Measurements from ENCODE around the gene NDUFA12. TPM values are rescaled to one million over a fixed set of nuclear protein-coding genes. Genes with fewer than 3 reads are reported as not detected.

The NDUFA12 gene
- total and polyA plus RNA-seq, 7 donors, result 189 to 389 (median 254) TPM

DNA sequence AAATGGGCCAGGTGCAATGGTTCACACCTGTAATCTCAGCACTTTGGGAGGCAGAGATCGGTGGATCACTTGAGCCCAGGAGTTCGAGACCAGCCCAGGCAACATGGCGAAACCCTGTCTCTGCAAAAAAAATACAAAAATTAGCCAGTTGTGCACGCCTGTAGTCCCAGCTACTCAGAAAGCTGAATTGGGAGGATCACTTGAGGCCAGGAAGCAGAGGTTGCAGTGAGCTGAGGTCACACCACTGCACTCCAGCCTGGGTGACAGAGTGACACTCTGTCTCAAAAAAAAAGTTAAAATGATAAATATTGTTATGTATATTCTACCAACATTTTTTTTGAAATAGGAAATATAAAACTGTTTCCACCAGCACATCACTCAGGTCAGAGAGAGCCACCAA, 64.9 kb downstream of the NDUFA12 start:
- 86 to 94% (median 91%) methylated on average over 4 of the region's 4 CpGs for WGBS, 3 donors
- H3K4me1 ChIP-seq, result peaks cover 7% of the 10 kb centered on the region
- H3K27ac ChIP-seq, result no peak overlapping the region
- H3K36me3 ChIP-seq (ENCODE audit: insufficient read depth in 1 of 2, low read depth in 1 of 2), result no peaks in the 10 kb centered on the region
- H3K27me3 ChIP-seq (ENCODE audit: insufficient read depth in 3 of 3, low read length in 2 of 3), result no peaks in the 10 kb centered on the region
- H3K9me3 ChIP-seq, result no peaks in the 10 kb centered on the region
- ATAC-seq, result no peak
- TF ChIP-seq, protein P1, sequence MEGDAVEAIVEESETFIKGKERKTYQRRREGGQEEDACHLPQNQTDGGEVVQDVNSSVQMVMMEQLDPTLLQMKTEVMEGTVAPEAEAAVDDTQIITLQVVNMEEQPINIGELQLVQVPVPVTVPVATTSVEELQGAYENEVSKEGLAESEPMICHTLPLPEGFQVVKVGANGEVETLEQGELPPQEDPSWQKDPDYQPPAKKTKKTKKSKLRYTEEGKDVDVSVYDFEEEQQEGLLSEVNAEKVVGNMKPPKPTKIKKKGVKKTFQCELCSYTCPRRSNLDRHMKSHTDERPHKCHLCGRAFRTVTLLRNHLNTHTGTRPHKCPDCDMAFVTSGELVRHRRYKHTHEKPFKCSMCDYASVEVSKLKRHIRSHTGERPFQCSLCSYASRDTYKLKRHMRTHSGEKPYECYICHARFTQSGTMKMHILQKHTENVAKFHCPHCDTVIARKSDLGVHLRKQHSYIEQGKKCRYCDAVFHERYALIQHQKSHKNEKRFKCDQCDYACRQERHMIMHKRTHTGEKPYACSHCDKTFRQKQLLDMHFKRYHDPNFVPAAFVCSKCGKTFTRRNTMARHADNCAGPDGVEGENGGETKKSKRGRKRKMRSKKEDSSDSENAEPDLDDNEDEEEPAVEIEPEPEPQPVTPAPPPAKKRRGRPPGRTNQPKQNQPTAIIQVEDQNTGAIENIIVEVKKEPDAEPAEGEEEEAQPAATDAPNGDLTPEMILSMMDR (IDR thresholded peaks at IDR 0.05), result no peak
- intact Hi-C loops (cut with DNase I), result no loop called here
- no peak overlapping the region for H3K4me3 ChIP-seq
- no peak for DNase-seq

DNA sequence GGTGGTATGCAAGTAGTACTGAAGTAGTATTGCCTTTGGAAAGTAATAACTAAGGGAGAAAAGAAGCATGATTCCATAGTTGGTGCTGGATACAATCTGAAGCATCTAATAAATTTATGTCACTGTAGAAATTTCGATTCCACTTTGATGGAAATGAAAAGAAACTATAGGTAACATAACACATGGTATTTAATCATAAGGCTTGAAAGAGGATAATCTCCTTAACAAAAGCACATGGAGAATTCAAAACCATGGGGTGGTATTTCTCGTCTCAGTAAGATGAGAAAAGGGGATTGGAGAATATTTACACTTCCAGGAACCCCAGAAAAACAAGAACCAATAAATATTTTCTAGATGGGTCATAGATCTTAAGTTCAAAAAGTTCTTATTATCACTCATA, 72.7 kb downstream of the NDUFA12 start:
- 58 to 68% (median 65%) methylated on average over 2 of the region's 2 CpGs for WGBS, 3 donors
- H3K27me3 ChIP-seq (ENCODE audit: insufficient read depth in 3 of 3, low read length in 2 of 3), result no peaks in the 10 kb centered on the region
- ATAC-seq, result no peak
- no peaks in the 10 kb centered on the region for H3K9me3 ChIP-seq
- H3K4me3 ChIP-seq, result no peak overlapping the region
- TF ChIP-seq, protein P1 (IDR thresholded peaks at IDR 0.05), result no peak
- H3K4me1 ChIP-seq, result no peaks in the 10 kb centered on the region
- DNase-seq, result no peak
- H3K27ac ChIP-seq, result no peak overlapping the region
- intact Hi-C loops (cut with DNase I), result no loop called here
- no peaks in the 10 kb centered on the region for H3K36me3 ChIP-seq (ENCODE audit: insufficient read depth in 1 of 2, low read depth in 1 of 2)

DNA sequence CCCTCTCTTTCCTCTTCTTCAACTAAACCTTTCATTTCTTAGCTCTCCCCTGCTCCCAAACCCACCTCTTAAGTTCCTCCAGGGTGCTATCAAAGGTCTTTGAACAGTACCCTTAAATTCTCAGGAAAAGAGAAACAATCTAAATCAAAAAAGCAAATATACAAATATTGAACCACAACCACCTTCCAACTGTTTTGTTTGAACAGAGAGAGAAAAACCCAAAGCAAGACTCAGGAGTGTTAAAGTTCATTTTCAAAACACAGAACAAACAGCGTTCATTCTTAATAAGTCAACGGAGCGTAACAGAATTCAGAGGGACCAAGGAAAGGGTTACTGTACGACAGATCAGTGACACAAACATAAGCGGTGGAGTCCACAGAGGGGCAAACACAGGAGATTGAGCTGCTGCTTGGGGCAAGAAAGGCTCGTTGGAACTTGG, 73.3 kb downstream of the NDUFA12 start:
- intact Hi-C loops (cut with DNase I), result no loop called here
- TF ChIP-seq, protein P1 (IDR thresholded peaks at IDR 0.05), result no peak
- WGBS, 3 donors, result 55 to 58% (median 58%) methylated on average over 6 of the region's 6 CpGs
- ATAC-seq (no peak), DNase-seq (no peak)
- Histone ChIP-seq H3K4me3 (no peak overlapping the region), H3K27ac (no peak overlapping the region), H3K9me3 (no peaks in the 10 kb centered on the region), H3K36me3 (ENCODE audit: insufficient read depth in 1 of 2, low read depth in 1 of 2) (no peaks in the 10 kb centered on the region), H3K27me3 (ENCODE audit: insufficient read depth in 3 of 3, low read length in 2 of 3) (no peaks in the 10 kb centered on the region), H3K4me1 (no peaks in the 10 kb centered on the region)

DNA sequence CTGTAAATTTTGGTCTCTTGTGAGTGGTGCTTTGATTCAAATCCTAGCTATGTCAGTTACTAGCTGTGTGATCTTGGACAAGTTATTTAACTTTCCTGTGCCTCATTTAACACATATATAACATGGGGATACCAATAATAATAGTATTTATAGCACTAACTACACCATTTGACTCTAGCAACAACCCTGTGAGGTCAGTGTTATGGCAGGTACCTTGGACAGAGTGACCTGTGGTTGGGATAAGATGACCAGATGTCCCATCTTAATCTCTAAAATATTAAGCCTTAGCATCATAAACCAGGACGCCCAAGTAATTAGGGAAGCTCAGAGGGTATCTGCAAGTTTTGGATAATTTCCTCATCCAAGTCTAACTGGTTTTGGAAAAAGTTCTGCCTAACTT, 73.7 kb downstream of the NDUFA12 start:
- WGBS, 3 donors, result 76 to 86% (median 77%) methylated on average over 1 of the region's 1 CpG
- no peak overlapping the region for H3K27ac ChIP-seq
- H3K27me3 ChIP-seq (ENCODE audit: insufficient read depth in 3 of 3, low read length in 2 of 3), result no peaks in the 10 kb centered on the region
- no peaks in the 10 kb centered on the region for H3K36me3 ChIP-seq (ENCODE audit: insufficient read depth in 1 of 2, low read depth in 1 of 2)
- ATAC-seq, result no peak
- no peak for DNase-seq
- no peaks in the 10 kb centered on the region for H3K4me1 ChIP-seq
- no peaks in the 10 kb centered on the region for H3K9me3 ChIP-seq
- H3K4me3 ChIP-seq, result no peak overlapping the region
- intact Hi-C loops (cut with DNase I), result no loop called here
- TF ChIP-seq, protein P1 (IDR thresholded peaks at IDR 0.05), result no peak

DNA sequence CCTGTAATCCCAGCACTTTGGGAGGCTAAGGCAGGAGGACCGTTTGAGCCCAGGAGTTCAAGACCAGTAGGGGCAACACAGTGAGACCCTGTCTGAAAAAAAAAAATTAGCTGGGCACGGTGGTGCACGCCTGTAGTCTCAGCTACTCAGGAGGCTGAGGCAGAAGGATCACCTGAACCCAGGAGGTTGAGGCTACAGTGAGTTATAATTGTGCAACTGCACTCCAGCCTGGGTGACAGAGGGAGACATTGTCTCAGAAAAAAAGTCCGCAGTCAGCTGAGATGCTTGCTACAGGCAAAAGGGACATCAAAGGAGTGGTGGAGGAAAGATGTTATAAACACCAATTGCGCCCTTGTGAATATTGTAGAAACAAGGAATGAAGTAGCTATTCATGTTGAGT, 77.8 kb downstream of the NDUFA12 start:
- Histone ChIP-seq H3K4me3 (no peak overlapping the region), H3K9me3 (no peaks in the 10 kb centered on the region), H3K27me3 (ENCODE audit: insufficient read depth in 3 of 3, low read length in 2 of 3) (no peaks in the 10 kb centered on the region), H3K4me1 (no peaks in the 10 kb centered on the region), H3K27ac (no peak overlapping the region), H3K36me3 (ENCODE audit: insufficient read depth in 1 of 2, low read depth in 1 of 2) (no peaks in the 10 kb centered on the region)
- ATAC-seq, result no peak
- DNase-seq, result no peak
- TF ChIP-seq, protein P1 (IDR thresholded peaks at IDR 0.05), result no peak
- WGBS, 3 donors, result 76 to 93% (median 91%) methylated on average over 5 of the region's 5 CpGs
- intact Hi-C loops (cut with DNase I), result no loop called here

All from psoas muscle (tissue), 8 donors.